ENCODE data around the gene TCEAL3.

DNA sequence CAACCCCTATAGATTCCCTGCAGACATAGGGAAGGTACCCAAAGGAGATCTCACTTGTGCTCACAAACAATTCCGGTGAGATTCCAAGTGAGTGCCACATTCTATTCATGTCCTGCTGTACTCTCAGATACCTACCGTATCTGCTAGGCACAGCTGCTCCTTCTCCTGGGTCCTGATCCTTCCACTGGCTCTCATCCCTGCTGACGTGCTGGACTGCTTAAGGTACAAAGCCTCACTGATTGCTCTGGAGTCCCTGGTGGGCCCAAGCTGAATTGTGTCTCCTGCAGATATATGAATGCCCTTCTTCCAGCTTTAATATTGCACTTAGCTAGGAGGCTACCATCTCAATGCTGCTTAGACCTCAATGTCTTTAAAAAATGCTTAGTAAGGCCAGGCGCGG, 23.4 kb downstream of the TCEAL3 start:
- TF ChIP-seq, protein P1, sequence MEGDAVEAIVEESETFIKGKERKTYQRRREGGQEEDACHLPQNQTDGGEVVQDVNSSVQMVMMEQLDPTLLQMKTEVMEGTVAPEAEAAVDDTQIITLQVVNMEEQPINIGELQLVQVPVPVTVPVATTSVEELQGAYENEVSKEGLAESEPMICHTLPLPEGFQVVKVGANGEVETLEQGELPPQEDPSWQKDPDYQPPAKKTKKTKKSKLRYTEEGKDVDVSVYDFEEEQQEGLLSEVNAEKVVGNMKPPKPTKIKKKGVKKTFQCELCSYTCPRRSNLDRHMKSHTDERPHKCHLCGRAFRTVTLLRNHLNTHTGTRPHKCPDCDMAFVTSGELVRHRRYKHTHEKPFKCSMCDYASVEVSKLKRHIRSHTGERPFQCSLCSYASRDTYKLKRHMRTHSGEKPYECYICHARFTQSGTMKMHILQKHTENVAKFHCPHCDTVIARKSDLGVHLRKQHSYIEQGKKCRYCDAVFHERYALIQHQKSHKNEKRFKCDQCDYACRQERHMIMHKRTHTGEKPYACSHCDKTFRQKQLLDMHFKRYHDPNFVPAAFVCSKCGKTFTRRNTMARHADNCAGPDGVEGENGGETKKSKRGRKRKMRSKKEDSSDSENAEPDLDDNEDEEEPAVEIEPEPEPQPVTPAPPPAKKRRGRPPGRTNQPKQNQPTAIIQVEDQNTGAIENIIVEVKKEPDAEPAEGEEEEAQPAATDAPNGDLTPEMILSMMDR (conservative IDR thresholded peaks at IDR 0.05 in 1 of 2, IDR thresholded peaks at IDR 0.05 in 1 of 2; ENCODE audit: extremely low read depth in 1 of 2, insufficient read depth in 1 of 2, low read depth in 1 of 2, low read length in 2 of 2) = no peak
- no peak for TF ChIP-seq EZH2 (IDR thresholded peaks at IDR 0.05; ENCODE audit: borderline replicate concordance, low read length)
